ENCODE measurements around the gene RTF1.

DNA sequence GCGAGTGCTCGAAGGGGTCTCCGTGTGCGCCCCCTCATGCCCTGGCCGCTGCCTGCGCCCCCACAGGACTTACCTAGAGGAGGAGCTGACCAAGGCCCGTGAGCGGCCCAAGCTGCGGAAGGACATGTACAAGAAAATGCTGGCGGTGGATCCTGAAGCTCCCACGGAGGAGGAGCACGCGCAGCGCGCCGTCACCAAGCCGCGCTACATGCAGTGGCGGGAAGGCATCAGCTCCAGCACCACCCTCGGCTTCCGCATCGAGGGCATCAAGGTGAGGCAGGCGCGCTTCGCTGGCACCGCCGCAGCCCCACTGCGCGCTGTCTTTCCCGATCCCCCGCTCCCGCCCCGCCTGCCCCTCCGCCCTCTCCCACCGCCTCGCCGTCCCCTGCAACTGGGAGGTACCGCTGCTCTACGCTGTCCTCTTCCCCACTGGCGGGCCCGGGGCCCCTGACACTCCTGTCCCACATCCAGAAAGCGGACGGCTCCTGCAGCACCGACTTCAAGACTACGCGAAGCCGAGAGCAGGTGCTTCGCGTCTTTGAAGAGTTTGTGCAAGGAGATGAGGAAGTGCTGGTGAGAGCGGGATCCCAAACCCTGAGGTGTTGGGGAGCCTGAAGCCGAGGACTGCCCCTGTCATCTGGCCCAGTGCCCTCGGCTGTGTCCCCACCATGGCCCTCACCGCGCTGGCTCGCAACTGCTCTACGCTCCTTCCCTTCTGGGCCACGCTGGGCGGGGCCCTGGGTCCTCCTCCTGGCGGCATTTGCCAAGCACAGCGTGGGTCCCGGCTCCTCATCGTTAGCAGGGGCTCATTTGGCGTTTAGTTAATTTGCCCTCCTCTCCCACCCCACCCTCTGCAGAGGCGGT is 85.3 kb downstream of the RTF1 start:
- TF ChIP-seq CTCF (IDR thresholded peaks at IDR 0.05) (no peak), POLR2A (IDR thresholded peaks at IDR 0.05) (no peak)

All from Peyer's patch (tissue), 4 donors.